NCI-H748 (cell line): ENCODE data around the gene PEX11A.
"Not testable (repeated sequence)": the region's sequence is repeated elsewhere in the genome, so short reads cannot be mapped to it uniquely, and the experiment has no call there.

ENCODE experiments used
- DNase-seq: peaks from one replicate; lab custom pipeline; 2025; ENCODE audit not compliant: unreplicated experiment; lab: John Stamatoyannopoulos, UW

The PEX11A gene, protein sequence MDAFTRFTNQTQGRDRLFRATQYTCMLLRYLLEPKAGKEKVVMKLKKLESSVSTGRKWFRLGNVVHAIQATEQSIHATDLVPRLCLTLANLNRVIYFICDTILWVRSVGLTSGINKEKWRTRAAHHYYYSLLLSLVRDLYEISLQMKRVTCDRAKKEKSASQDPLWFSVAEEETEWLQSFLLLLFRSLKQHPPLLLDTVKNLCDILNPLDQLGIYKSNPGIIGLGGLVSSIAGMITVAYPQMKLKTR

DNA sequence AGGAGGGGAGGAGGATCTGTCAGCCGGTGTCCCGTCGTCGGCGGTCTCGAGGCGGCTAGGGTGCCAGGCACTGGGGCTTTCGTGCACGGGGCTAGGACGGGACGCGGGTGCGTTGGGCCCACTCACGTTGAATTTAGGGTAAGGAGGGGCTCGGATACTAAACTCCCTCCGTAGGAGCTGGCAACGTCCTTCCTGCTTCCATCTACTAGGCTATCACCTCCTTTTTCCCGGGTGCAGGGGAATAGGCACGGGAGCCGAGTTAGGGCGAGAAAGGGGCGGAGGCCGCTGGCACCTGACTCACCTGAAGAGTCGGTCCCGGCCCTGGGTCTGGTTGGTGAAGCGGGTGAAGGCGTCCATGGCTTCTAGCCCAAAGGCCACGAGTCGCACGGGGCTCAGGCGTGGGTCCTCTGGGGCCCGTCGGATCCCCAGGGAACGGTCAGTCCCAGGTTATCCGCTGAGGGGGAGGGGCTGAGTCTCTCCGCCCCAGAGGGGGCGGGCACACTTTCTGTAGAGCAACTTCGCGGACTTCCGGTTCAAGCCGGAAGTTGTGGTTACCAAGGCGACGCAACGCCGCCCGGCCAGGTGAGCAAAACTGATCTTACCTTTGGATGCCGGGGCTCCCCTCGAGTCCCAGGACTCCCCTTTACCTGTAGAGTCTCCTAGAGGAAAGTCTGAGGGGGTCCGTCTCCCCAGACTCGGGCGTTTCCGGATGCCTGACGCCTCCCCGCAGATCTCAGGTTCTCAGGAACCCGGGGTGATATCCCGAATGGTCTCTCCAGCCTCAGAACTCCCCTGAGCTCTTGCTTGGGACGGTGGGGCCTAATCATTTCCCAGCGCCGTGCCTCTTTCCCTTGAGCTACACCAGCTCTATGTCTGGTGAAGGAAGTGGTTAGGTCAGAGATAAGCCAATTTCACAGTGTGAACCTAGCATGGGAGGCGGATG, at the start of gene PEX11A, which contains the start of gene WDR93:
Gene PEX11A (minus strand): TSS at position 479 of the 943 bp plus-strand sequence. CDS start 122 bp downstream, at position 357.
Gene WDR93 (plus strand): TSS at position 536 of the 943 bp plus-strand sequence. CDS start 10,936 bp downstream, outside the sequence.
- DNase-seq: peak; percentile 86

DNA sequence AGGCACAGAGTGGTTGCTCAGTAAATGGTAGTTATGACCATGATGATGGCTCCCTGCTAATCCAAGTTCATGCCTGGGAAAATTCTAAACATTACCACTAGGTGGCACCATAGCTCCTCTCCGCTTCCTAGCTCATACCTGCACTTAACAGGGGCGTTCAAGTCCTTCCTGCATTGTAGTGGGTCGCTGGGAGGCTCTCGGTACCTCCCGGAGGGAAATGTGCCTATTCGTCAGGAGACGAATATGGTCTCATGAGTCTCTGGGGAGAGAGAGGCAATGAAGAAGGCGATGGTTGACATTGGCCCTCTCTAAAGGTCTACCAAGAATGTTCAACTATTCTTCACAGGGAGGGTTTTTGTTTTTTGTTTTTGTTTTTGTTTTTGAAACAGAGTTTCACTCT, 49.6 kb upstream of the PEX11A start:
- DNase-seq: peak; percentile 73

DNA sequence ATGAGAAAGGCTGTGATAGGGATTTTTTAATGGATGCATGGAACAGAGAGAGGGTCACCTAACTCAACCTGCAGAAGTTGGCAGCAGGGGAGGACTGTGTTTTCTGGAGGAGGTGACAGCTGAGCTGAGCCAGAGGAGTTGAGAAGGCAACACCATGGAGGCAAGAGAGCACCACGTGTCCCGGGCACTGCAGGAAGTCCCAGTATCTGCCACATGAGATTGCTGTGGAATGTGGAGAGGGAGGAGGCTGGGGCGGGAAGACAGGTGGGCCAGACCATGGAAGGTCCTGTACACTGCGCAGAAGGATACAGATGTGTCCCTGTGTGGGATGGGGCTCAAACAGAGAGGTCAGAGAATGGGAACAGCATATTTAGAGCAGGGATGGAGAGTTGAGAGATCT, 45.2 kb upstream of the PEX11A start:
- DNase-seq: no peak

DNA sequence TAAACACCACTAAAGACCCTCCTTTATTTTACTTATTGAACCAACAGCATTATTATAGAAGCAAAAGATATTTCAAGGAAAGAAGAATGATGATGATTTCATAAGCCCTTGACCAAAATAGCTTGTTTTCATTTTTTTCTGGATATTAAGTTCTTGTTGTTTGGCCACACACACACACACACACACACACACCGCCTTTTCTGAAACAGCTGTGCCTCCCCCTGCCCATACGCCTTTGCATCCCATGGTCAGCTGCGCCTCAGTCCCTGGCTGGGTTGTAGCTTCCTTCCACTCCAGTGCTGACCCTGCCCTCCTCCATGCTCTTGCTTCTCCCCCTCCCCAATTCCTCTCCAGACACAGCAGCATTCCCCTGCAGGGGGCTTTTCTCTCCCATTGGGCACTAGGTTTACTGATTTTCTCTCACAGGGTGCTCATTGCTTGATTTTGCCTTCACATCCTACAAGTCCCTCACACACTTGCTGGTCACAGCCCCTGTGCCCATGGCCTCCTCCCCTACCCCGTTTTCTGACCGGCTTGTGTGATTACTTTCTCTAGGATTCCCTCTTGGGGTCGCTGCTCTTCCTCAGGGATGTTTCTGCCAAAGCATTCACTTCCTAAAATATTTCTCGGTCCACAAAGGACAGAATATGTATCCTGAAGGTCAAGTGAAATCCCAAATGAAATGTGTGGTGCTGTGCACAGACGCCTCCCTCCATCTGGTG, 42.1 kb upstream of the PEX11A start:
- DNase-seq: no peak

DNA sequence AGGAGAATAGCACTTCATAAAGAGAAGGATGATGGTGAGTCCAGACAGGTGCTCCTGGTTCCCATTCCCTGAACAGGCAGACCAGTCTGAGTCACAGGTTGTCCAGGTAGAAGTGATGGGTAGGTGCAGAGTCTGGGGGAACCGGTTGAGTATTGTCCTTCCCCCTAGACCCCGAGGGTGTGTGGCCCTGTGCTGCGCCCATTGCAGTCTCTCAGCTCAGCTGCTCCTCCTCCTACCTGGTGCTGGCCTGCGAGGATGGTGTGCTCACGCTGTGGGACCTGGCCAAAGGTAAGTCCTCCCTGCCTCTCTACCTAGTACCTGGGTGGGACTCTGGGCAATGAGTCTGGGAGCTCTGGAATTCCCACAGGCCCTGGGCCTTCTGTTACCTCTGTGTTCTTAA, 40.7 kb upstream of the PEX11A start:
- DNase-seq: no peak

DNA sequence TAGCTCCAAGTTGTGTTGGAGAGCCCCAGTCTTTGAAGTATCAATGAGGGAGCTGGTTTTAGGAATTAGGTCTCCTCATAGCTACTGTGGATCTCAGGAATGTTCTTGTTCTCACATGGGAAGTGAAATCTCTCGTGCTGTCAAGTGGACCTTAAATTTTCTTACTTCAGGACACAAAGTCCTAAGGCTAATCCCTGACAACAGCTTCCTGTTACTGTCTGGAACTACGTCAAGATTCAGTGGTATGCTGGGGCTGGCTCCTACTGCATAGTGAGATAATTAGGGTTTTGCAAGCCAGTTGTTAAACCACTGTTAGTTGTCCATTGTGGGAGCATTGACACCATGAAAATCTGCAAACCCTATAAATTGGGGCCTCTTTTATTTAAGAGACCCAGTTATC, 37.7 kb upstream of the PEX11A start:
- DNase-seq: no peak

DNA sequence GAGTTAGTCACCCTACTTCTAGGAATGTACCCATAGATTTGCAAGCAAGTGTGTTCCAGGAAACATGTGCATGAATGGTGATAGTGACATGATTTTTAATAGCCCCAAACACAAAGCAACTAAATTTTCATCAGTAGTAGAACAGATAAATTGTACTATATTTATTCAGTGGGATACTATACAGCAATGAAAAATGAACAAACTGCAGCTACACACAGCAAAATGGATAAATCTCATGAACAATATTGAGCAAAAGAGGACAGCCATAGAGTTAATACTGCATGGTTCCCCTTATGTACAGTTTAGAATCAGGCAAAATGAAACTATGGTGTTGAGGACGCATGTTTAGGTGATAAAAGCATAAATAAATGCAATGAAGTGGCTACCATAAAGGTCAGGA, 34.5 kb upstream of the PEX11A start:
- no peak for DNase-seq

DNA sequence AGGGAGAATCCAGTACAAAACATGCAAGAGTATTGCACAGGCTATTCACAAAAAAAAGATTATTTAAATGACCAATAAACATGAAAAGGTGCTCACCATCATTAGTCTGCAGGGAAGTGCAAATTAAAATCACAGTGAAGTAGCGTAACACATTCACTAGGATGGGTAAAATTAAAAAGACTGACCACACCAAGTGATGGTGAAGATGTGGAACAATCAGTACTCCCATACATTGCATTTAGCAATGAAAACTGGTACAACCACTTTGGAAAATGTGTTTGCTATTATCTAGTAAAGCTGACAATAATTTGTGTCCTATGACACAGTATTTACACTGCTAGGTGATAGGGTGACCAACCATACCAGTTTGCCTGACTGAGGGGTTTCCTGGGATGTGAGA, 34.1 kb upstream of the PEX11A start:
- no peak for DNase-seq

DNA sequence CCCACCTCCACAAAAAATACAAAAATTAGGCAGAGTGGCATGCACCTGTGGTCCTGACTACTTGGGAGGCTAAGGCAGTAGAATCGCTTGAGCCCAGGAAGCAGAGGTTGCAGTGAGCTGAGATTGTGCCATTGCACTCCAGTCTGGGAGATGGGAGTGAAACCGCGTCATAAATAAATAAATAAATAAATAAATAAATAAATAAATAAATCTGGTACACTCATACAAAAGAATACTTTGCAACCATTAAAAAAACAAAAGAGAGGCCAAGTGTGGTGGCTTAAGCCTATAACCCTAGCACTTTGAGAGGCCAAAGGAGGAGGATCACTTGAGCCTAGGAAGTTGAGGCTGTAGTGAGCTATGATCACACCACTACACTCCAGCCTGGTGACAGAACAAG, 32.5 kb upstream of the PEX11A start:
- no peak for DNase-seq

DNA sequence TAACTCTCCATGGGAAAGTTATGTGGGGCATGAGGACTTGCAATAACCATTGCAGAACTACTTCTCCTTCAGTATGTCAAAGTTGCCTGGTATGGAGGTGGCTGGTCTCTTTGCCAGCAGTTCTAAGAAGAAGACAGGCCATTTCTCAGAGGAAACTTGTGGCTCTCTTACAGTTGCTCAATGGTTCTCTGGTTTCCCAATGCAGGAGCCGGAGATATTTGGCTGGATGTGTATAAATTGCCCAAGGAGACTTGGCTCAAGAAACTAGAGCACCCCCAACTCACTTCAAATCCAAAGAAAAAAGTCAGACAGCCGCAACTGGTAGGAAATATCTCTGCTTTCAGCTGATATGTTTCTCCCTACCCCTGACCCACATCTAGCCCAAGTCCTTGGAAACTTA, 24.2 kb upstream of the PEX11A start:
- no peak for DNase-seq

DNA sequence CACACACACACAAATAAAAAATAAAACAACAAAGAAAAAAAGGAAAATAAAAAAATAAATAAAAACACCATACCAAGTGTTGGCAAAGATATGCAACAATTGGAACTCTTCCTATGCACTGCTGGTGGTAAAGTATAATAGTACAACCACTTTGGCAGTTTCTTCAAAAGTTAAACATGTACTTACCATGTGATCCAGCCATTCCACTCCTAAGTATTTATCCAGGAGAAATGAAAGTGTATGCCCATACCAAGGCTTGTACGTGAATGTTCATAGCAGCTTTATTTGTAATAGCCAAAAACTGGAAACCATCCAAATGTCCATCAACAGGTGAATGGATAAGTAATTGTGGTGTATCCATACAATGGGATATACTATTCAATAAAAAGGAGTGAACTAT, 17.0 kb upstream of the PEX11A start:
- DNase-seq: peak; percentile 53

DNA sequence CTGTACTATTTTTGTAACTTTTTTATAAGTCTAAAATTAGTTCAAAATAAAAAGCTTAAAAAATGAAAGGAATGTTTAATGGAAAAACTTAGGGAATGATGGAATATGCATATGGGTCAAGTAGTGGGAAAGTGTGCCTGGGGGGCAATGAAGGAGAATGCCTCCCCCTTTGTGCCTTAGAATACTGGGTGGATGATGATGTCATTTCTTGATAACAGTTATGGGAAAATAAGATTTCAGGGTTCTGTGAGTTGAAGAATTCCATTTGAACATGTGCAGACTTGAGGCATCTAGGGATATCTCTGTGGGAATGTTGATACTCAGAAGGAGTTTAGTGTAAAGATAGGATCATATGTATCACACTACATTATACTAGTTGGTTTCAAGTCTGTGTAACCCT, 13.9 kb upstream of the PEX11A start:
- DNase-seq: no peak

DNA sequence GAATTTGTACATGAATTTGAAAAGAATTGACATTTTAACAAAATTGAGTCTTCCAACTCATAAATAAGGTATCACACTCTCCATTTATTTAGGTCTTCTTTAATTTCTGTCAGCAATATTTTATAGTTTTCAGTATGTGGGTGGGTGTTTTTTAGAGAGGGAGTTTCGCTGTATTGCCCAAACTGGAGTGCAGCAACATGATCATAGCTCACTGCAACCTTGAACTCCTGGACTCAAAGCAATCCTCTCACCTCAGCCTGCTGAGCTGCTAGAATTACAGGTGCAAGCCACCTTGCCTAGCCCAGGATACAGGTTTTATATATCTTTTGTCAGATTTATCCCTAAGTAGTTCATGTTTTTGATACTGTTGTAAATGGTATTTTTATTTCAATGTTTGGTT, 4.6 kb upstream of the PEX11A start:
- DNase-seq: no peak

DNA sequence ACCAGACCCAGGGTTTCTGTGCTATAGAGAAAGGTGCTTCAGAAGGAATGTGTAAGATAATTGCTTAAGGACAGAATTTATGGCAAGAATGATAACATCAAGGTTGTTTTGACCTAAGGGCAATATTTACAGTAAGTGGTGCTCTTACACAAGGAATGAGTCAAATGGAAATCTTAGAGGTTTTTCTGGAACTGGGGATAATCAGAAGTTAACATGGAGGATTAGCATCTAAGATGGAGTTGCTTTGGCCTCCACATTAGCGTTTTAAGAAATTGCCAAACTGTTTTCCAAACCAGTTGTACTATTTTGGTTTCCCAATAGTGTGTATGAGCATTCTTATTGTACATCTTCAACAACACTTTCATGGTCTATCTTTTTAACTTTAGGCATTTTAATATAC, 3.1 kb upstream of the PEX11A start:
- no peak for DNase-seq

DNA sequence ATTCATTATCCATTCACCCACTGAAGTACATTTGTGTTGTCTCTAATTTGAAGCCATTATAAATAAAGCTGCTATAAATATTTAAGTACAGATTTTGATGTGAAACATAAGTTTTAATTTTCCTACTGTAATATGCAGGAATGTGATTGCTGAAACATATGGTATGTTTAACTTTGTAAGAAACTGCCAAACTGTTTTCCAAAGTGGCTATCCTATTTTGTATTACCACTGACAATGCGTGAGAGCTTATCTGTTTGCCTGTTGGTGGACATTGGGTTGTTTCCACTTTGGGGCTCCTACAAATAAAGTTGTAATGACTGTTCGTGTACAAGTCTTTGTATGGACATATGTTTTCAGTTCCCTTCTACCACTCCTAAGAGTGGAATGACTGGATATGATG, 2.5 kb upstream of the PEX11A start:
- DNase-seq: no peak

DNA sequence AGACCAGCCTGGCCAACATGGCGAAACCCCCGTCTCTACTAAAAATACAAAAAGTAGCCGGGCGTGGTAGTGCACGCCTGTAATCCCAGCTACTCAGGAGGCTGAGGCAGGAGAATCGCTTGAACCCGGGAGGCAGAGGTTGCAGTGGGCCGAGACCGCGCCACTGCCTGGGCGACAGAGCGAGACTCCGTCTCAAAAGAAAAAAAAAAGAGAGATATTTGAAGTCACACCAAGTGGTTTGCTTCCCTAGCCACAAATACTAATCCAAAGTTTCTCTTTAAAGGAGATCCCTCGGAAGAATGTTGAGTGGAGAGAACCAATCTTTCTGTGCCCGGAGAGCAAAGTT, 651 bp downstream of the PEX11A start:
- not testable (repeated sequence) for DNase-seq

DNA sequence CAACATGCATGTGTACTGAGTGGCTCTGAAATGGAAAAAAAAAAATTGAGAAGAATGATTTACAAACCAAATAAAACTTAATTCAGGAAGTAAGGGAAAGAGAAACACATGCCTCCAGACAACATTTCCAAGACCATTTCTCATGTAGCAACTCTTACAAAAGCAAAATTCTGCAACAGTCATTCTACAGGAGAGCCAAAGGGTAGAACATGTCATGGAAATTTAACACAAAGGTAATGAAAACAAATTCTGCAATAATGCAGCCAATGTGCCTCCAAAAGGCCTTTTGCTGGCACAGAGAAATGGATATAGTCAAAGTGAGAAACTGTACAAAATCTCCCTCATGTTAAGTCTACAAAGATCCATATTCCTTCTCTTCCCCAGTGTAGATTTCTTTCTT, 4.0 kb downstream of the PEX11A start:
- DNase-seq: no peak

DNA sequence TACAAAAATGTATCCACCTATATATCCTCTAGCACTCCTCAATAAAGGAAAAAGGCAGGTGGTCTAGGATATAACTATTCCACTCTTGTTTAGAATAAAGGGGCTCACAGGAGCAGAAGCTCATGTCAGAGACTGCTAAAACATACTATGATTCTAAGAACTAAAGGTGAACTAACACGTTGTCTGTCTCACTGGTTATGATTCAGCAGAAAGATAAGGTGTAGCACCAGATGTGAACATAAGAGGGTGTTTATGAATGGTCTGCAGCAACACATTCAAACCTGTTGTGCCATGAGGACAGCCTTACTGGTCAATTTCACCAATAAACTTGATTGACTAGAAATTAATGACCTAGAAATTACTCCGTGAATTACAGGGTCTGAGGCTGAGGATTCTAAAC, 4.6 kb downstream of the PEX11A start:
- no peak for DNase-seq

DNA sequence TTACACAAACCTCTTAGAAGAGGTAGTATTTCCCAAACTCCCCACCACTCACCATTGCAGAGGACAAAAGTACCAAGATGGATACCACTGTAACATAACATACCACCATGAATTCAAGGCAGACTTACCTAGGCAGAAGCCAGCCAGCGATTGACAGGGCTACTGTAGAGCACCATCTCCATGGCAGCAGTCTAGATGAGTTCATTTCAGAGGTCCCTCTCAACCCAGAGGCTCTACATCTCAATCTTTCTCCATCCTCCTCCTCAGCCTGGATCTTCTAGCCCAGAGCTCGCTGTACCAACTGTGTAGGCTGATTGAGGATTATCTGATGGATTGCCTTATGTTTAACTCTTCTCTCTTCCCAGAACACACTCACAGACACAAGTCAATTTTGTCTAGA, 9.4 kb downstream of the PEX11A start:
- DNase-seq: no peak

DNA sequence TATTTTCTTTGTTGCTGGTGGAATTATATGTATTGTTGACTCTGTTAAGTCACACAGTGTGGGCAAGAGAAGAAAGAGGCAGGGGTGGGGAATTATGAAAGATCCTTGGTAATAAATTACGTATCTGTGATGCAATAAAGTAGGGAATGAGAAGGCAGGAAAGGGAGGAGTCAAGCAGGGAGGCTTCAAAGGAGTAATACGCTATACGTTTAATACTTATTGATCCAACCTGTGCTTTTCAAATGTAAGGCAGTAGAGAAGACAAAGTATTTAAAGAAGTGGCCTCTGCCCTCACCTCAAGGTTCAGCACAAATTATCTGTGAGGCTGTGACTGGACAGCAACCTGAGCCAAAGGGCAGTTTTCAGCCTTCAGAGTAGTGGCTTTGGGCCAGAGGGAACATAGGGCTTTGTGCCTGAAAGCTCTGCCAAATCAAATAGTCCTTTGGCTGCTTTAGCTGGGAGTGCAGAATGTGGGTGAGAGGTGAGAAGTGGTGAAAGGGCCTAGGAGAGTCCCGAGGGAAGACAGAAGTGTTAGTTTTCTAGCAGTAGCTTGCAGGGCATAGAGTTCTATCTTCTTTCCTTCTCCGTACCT, 10.2 kb downstream of the PEX11A start:
- no peak for DNase-seq

DNA sequence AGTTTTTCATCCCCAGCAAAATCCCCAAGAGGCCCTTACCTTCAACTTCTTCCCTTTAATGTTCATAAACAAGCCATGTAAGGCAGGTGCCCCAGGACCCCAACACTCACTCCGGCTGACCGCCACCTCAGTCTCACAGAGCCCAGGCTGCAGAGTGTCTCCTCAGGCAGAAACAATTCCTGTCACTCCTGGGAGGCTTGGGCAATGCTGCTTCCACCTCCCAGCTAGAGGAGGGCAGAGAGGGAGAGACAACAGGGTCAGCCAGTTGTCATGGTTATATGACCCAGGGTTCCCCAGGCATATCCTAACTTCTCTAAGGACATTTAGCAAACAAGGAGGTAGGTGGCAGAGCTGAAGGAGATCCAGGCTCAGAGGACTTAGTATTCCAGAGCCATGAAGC, 11.3 kb downstream of the PEX11A start, which contains the start of gene PLIN1:
Gene PLIN1 (minus strand): TSS at position 156 of the 400 bp plus-strand sequence. CDS start 1,878 bp downstream, outside the sequence.
- DNase-seq: no peak
